Thymus (tissue), 11 donors: ENCODE data around the gene KCTD12. TPM values are rescaled to one million over a fixed set of nuclear protein-coding genes. Genes with fewer than 3 reads are reported as not detected.

ENCODE experiments used
- DNase-seq, 9 donors: peaks; one replicate each; pipeline ENCODE4 v3.0.0-alpha.2; 2013; ENCODE audit warnings: low spot score in 9 of 9, low read depth in 6 of 9, missing footprints in 1 of 9
- H3K27ac ChIP-seq, 2 donors: one replicate each; pipeline ENCODE4 v1.5.1; 2013; ENCODE audit warnings: control low read depth in 1 of 2, low read depth in 1 of 2, low read length in 1 of 2, mild to moderate bottlenecking in 1 of 2, moderate library complexity in 1 of 2
- H3K27me3 ChIP-seq, 2 donors: one replicate each; pipeline ENCODE4 v1.5.1; 2013; ENCODE audit warnings: low read length in 1 of 2; ENCODE audit not compliant: control insufficient read depth in 2 of 2, insufficient read depth in 1 of 2
- H3K36me3 ChIP-seq, 2 donors: one replicate each; pipeline ENCODE4 v1.5.1; 2013; ENCODE audit warnings: low read length in 1 of 2, mild to moderate bottlenecking in 1 of 2, moderate library complexity in 1 of 2; ENCODE audit not compliant: control insufficient read depth in 2 of 2, insufficient read depth in 2 of 2
- H3K4me1 ChIP-seq, 2 donors: one replicate each; pipeline ENCODE4 v1.5.1; 2013; ENCODE audit warnings: low read length in 2 of 2; ENCODE audit not compliant: control insufficient read depth in 2 of 2, insufficient read depth in 2 of 2
- H3K4me3 ChIP-seq, 2 donors: one replicate each; pipeline ENCODE4 v1.5.1; 2013; ENCODE audit warnings: low read length in 2 of 2, control low read depth in 1 of 2, mild to moderate bottlenecking in 1 of 2
- H3K9me3 ChIP-seq, 2 donors: one replicate each; pipeline ENCODE4 v1.5.1; 2013; ENCODE audit warnings: low read length in 1 of 2, mild to moderate bottlenecking in 1 of 2; ENCODE audit not compliant: control insufficient read depth in 2 of 2, insufficient read depth in 1 of 2
- WGBS: extraction: QIAGEN DNeasy Blood & Tissue Kit; methylation state at CpG from one replicate; pipeline ENCODE4 v1.1.7; 2013; 5-methylcytosine and 5-hydroxymethylcytosine counted together
- polyA plus RNA-seq: library from polyadenylated mRNA; stranded (reverse); fragments of 200-250 nt; gene quantifications from one replicate; pipeline ENCODE4 v1.2.3, GENCODE V29; 2013
- total RNA-seq: library from RNA; stranded (reverse); fragments of 120-200 nt; gene quantifications from one replicate; pipeline ENCODE4 v1.2.4, GENCODE V29; 2013
- donor health status: healthy.

The KCTD12 gene
- total and polyA plus RNA-seq, 2 donors: 16.7 to 35.4 TPM

- Histone ChIP-seq H3K27me3 (no peaks in the 10 kb centered on the region), H3K36me3 (no peaks in the 10 kb centered on the region), H3K27ac (no peak overlapping the region), H3K4me3 (no peak overlapping the region), H3K9me3 (no peaks in the 10 kb centered on the region), H3K4me1 (no peaks in the 10 kb centered on the region)
- 84% methylated on average over 2 of the region's 2 CpGs for WGBS
- no peak for DNase-seq
Measured at GRCh38 chr13:76872675-76873074, 13.5 kb downstream of the KCTD12 start.

GRCh38 chr13:76871432-76871831 is 14.8 kb downstream of the KCTD12 start:
- 98% methylated on average over 3 of the region's 3 CpGs for WGBS
- Histone ChIP-seq H3K4me1 (no peaks in the 10 kb centered on the region), H3K27me3 (no peaks in the 10 kb centered on the region), H3K27ac (no peak overlapping the region), H3K36me3 (no peaks in the 10 kb centered on the region), H3K4me3 (no peak overlapping the region), H3K9me3 (no peaks in the 10 kb centered on the region)
- no peak for DNase-seq

- Histone ChIP-seq H3K4me3 (no peak overlapping the region), H3K4me1 (no peaks in the 10 kb centered on the region), H3K27me3 (no peaks in the 10 kb centered on the region), H3K27ac (no peak overlapping the region), H3K36me3 (no peaks in the 10 kb centered on the region), H3K9me3 (no peaks in the 10 kb centered on the region)
- no peak for DNase-seq
Measured at GRCh38 chr13:76868371-76868770, 17.8 kb downstream of the KCTD12 start.

- Histone ChIP-seq H3K27me3 (no peaks in the 10 kb centered on the region), H3K4me1 (no peaks in the 10 kb centered on the region), H3K36me3 (no peaks in the 10 kb centered on the region), H3K27ac (no peak overlapping the region), H3K9me3 (no peaks in the 10 kb centered on the region), H3K4me3 (no peak overlapping the region)
- 95% methylated on average over 1 of the region's 1 CpG for WGBS
- no peak for DNase-seq
Measured at GRCh38 chr13:76865996-76866503, 20.2 kb downstream of the KCTD12 start.

- Histone ChIP-seq H3K4me3 (no peak overlapping the region), H3K27me3 (no peaks in the 10 kb centered on the region), H3K36me3 (no peaks in the 10 kb centered on the region), H3K4me1 (no peaks in the 10 kb centered on the region), H3K9me3 (no peaks in the 10 kb centered on the region), H3K27ac (no peak overlapping the region)
- WGBS: 92% methylated on average over 4 of the region's 4 CpGs
- DNase-seq: no peak
Measured at GRCh38 chr13:76865109-76865508, 21.1 kb downstream of the KCTD12 start.

- H3K4me1 ChIP-seq: no peaks in the 10 kb centered on the region
- H3K27me3 ChIP-seq: no peaks in the 10 kb centered on the region
- H3K36me3 ChIP-seq: no peaks in the 10 kb centered on the region
- no peak for DNase-seq
- no peaks in the 10 kb centered on the region for H3K9me3 ChIP-seq
- H3K4me3 ChIP-seq: no peak overlapping the region
- no peak overlapping the region for H3K27ac ChIP-seq
Measured at GRCh38 chr13:76864259-76864658, 21.9 kb downstream of the KCTD12 start.

- Histone ChIP-seq H3K4me1 (no peaks in the 10 kb centered on the region), H3K4me3 (no peak overlapping the region), H3K27me3 (no peaks in the 10 kb centered on the region), H3K9me3 (no peaks in the 10 kb centered on the region), H3K27ac (no peak overlapping the region), H3K36me3 (no peaks in the 10 kb centered on the region)
- 95% methylated on average over 3 of the region's 3 CpGs for WGBS
- no peak for DNase-seq
Measured at GRCh38 chr13:76863022-76863421, 23.2 kb downstream of the KCTD12 start.

- Histone ChIP-seq H3K4me3 (no peak overlapping the region), H3K9me3 (no peaks in the 10 kb centered on the region), H3K4me1 (no peaks in the 10 kb centered on the region), H3K27ac (no peak overlapping the region), H3K27me3 (no peaks in the 10 kb centered on the region), H3K36me3 (no peaks in the 10 kb centered on the region)
- 97% methylated on average over 3 of the region's 3 CpGs for WGBS
- no peak for DNase-seq
Measured at GRCh38 chr13:76861859-76862258, 24.3 kb downstream of the KCTD12 start.

- Histone ChIP-seq H3K36me3 (no peaks in the 10 kb centered on the region), H3K4me3 (no peak overlapping the region), H3K27me3 (no peaks in the 10 kb centered on the region), H3K4me1 (no peaks in the 10 kb centered on the region), H3K9me3 (no peaks in the 10 kb centered on the region), H3K27ac (no peak overlapping the region)
- 97% methylated on average over 2 of the region's 2 CpGs for WGBS
- no peak for DNase-seq
Measured at GRCh38 chr13:76860706-76861105, 25.5 kb downstream of the KCTD12 start.

GRCh38 chr13:76854894-76855293 is 31.3 kb downstream of the KCTD12 start:
- Histone ChIP-seq H3K27ac (no peak overlapping the region), H3K4me3 (no peak overlapping the region), H3K9me3 (no peaks in the 10 kb centered on the region), H3K4me1 (no peaks in the 10 kb centered on the region), H3K36me3 (no peaks in the 10 kb centered on the region), H3K27me3 (no peaks in the 10 kb centered on the region)
- 99% methylated on average over 1 of the region's 1 CpG for WGBS
- no peak for DNase-seq
